CD14-positive monocyte (primary cell): ENCODE data around the gene NAT9. TPM values are rescaled to one million over a fixed set of nuclear protein-coding genes. Genes with fewer than 3 reads are reported as not detected.

Source experiments
- DNase-seq, 3 donors: peaks; one replicate each; pipeline ENCODE4 v3.0.0-alpha.2; 2011 to 2022
- H2AFZ ChIP-seq: 2 replicates; pipeline ENCODE4 v1.6.0; 2012; ENCODE audit warnings: mild to moderate bottlenecking, low read depth, low read length, inconsistent platforms; ENCODE audit not compliant: insufficient read depth, poor library complexity, severe bottlenecking
- H3K27ac ChIP-seq, 2 donors: 1 replicate in 1 of 2; 2 replicates in 1 of 2; pipeline ENCODE4 v1.5.1; 2012 to 2013; ENCODE audit warnings: low read length in 2 of 2, control low read depth in 1 of 2, inconsistent platforms in 1 of 2, low read depth in 1 of 2, mild to moderate bottlenecking in 1 of 2
- H3K27me3 ChIP-seq, 2 donors: one replicate each; pipeline versions ENCODE4 v1.6.0 to v1.6.1; 2011 to 2013; ENCODE audit warnings: low read length in 2 of 2; ENCODE audit not compliant: control insufficient read depth in 2 of 2, insufficient read depth in 2 of 2
- H3K36me3 ChIP-seq, 2 donors: replicated peaks in 1 of 2; 1 replicate in 1 of 2; 2 replicates in 1 of 2; pipeline versions ENCODE4 v1.5.1 to v1.6.1; 2012 to 2013; ENCODE audit warnings: low read length in 2 of 2, control low read depth in 1 of 2, inconsistent platforms in 1 of 2, mild to moderate bottlenecking in 1 of 2; ENCODE audit not compliant: insufficient read depth in 2 of 2, control insufficient read depth in 1 of 2
- H3K4me1 ChIP-seq, 2 donors: 1 replicate in 1 of 2; 2 replicates in 1 of 2; pipeline versions ENCODE4 v1.5.1 to v1.6.1; 2012 to 2013; ENCODE audit warnings: low read length in 2 of 2, control low read depth in 1 of 2, inconsistent platforms in 1 of 2, mild to moderate bottlenecking in 1 of 2, moderate library complexity in 1 of 2; ENCODE audit not compliant: insufficient read depth in 2 of 2, control insufficient read depth in 1 of 2
- H3K4me2 ChIP-seq: replicated peaks from 2 replicates; pipeline ENCODE3; 2012; ENCODE audit warnings: low read length, moderate library complexity, mild to moderate bottlenecking; ENCODE audit not compliant: poor library complexity, severe bottlenecking; ENCODE audit errors: extremely low read depth
- H3K4me3 ChIP-seq, 3 experiments: fragments of 200-600 bp in 1 of 3; sonication (generic) in 1 of 3; replicated peaks in 1 of 3; 1 replicate in 2 of 3; 2 replicates in 1 of 3; pipeline ENCODE4 v1.5.1; 2011 to 2013; ENCODE audit warnings: low read length in 3 of 3, mild to moderate bottlenecking in 3 of 3, control low read depth in 2 of 3, low read depth in 2 of 3, inconsistent platforms in 1 of 3, moderate library complexity in 1 of 3
- H3K79me2 ChIP-seq: 2 replicates; pipeline ENCODE4 v1.6.0; 2012; ENCODE audit warnings: mild to moderate bottlenecking, control low read depth, inconsistent platforms, low read length, moderate library complexity; ENCODE audit not compliant: insufficient read depth
- H3K9ac ChIP-seq: 2 replicates; pipeline ENCODE4 v1.6.0; 2017; ENCODE audit warnings: low read length, mild to moderate bottlenecking; ENCODE audit not compliant: insufficient read depth, poor library complexity, severe bottlenecking
- H3K9me3 ChIP-seq, 2 donors: replicated peaks in 1 of 2; 1 replicate in 1 of 2; 2 replicates in 1 of 2; pipeline versions ENCODE4 v1.5.1 to v1.6.1; 2012 to 2013; ENCODE audit warnings: low read length in 2 of 2, control low read depth in 1 of 2; ENCODE audit not compliant: control insufficient read depth in 1 of 2, insufficient read depth in 1 of 2
- H4K20me1 ChIP-seq: 2 replicates; pipeline ENCODE4 v1.6.0; 2012; ENCODE audit warnings: mild to moderate bottlenecking, low read length, control low read depth, moderate library complexity; ENCODE audit not compliant: insufficient read depth
- H3K27ac Mint-ChIP-seq, 7 donors: one replicate each; pipeline ENCODE4 v1.8.0; 2020; ENCODE audit warnings: mild to moderate bottlenecking in 7 of 7, mixed read lengths in 7 of 7, moderate library complexity in 6 of 7, inconsistent platforms in 2 of 7
- H3K27me3 Mint-ChIP-seq, 3 donors: one replicate each; pipeline ENCODE4 v1.8.0; 2021 to 2022; ENCODE audit warnings: low read depth in 3 of 3, mild to moderate bottlenecking in 3 of 3, mixed read lengths in 3 of 3, moderate library complexity in 3 of 3, inconsistent platforms in 1 of 3
- H3K36me3 Mint-ChIP-seq, 2 donors: one replicate each; pipeline ENCODE4 v1.8.0; 2020; ENCODE audit warnings: mixed read lengths in 2 of 2, inconsistent platforms in 1 of 2, mild to moderate bottlenecking in 1 of 2
- H3K4me1 Mint-ChIP-seq: one replicate; pipeline ENCODE4 v1.8.0; 2020; ENCODE audit warnings: mild to moderate bottlenecking, mixed read lengths
- H3K4me3 Mint-ChIP-seq, 2 donors: one replicate each; pipeline ENCODE4 v1.8.0; 2020; ENCODE audit warnings: mild to moderate bottlenecking in 2 of 2, mixed read lengths in 2 of 2, moderate library complexity in 1 of 2
- H3K9me3 Mint-ChIP-seq, 7 donors: one replicate each; pipeline ENCODE4 v1.8.0; 2020 to 2022; ENCODE audit warnings: mixed read lengths in 7 of 7, mild to moderate bottlenecking in 6 of 7, moderate library complexity in 6 of 7, inconsistent platforms in 2 of 7
- CTCF ChIP-seq: fragments of 200-600 bp; IDR thresholded peaks from one replicate; pipeline ENCODE4 v1.8.0; 2022; ENCODE audit warnings: antibody characterized with exemption, mild to moderate bottlenecking
- WGBS: methylation state at CpG from one replicate; pipeline ENCODE4 v1.1.5; 2013; ENCODE audit warnings: missing lambda C conversion rate; ENCODE audit not compliant: insufficient coverage; 5-methylcytosine and 5-hydroxymethylcytosine counted together
- intact Hi-C, 2 donors: fragments of 100-400 bp; cut with micrococcal nuclease; formaldehyde crosslinking; loops; one replicate each; pipeline versions ENCODE4 v1.15.0 to v1.15.1; 2023
- polyA plus RNA-seq, 3 donors: library from polyadenylated mRNA; depleted of rRNA in 1 of 3; unstranded in 2 of 3; stranded (reverse) in 1 of 3; fragments of 300-500 nt in 2 of 3; fragments of >200 nt in 1 of 3; fragmentation: Illumina TruSeq in 2 of 3; gene quantifications; 1 replicate in 2 of 3; 2 replicates in 1 of 3; pipeline ENCODE4 v1.2.3, GENCODE V29; 2012 to 2021

NAT9 gene
- polyA plus RNA-seq, 3 donors, result 7.1 to 95.6 (median 7.8) TPM

DNA sequence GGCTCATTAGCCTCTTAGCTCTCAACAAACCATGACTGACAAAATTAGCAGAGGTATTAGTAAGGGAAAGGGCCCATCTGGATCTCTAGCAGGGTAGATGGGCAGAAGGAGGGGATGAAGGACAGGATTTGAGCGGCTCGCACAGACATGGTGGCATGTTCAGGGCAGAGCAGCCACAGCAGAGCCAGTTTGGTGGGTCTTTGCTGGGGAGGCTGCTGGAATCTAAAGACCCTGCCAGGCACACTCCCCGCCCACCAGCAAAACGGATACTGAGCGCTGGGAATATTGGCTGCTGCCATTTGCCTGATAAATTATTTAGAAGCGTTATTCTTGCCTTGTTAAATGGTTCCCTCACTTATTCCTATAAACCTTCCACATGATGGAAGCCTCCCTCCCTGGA is 20.7 kb upstream of the NAT9 start:
- peaks cover 0 to 2% (median 0%) of the 10 kb centered on the region in 3 donors for H3K27me3 Mint-ChIP-seq
- no peaks in the 10 kb centered on the region for H3K9me3 ChIP-seq
- peaks cover 95 to 98% of the 10 kb centered on the region in 2 donors for H3K36me3 ChIP-seq
- H3K4me3 Mint-ChIP-seq, result no peak overlapping the region
- H3K4me1 ChIP-seq, result no peaks in the 10 kb centered on the region
- no peak overlapping the region for H3K4me2 ChIP-seq
- H3K4me1 Mint-ChIP-seq, result no peaks in the 10 kb centered on the region
- peaks cover 93 to 100% of the 10 kb centered on the region in 2 donors for H3K36me3 Mint-ChIP-seq
- no peak overlapping the region for H3K4me3 ChIP-seq
- H3K27me3 ChIP-seq, result no peaks in the 10 kb centered on the region
- intact Hi-C loops, result no loop called here
- TF ChIP-seq CTCF, result no peak
- peaks cover 34% of the 10 kb centered on the region for H4K20me1 ChIP-seq
- H3K27ac Mint-ChIP-seq, result no peak overlapping the region
- H3K79me2 ChIP-seq, result no peaks in the 10 kb centered on the region
- H3K9me3 Mint-ChIP-seq, result peaks cover 0 to 2% (median 0%) of the 10 kb centered on the region in 7 donors
- no peak overlapping the region for H3K27ac ChIP-seq
- H2AFZ ChIP-seq, result no peak overlapping the region
- 97% methylated on average over 5 of the region's 6 CpGs for WGBS
- no peak for DNase-seq
- H3K9ac ChIP-seq, result no peak overlapping the region

GRCh38 chr17:74796211-74796610 is 20.1 kb upstream of the NAT9 start:
- Mint-ChIP-seq H3K36me3 (peaks cover 90 to 97% of the 10 kb centered on the region in 2 donors), H3K27me3 (peaks cover 0 to 2% (median 0%) of the 10 kb centered on the region in 3 donors), H3K4me1 (peaks cover 5% of the 10 kb centered on the region), H3K27ac (no peak overlapping the region), H3K9me3 (peaks cover 0 to 2% (median 0%) of the 10 kb centered on the region in 7 donors), H3K4me3 (no peak overlapping the region)
- no peak for TF ChIP-seq CTCF
- Histone ChIP-seq H3K27ac (no peak overlapping the region), H3K4me1 (peaks cover 4 to 6% of the 10 kb centered on the region in 2 donors), H2AFZ (no peak overlapping the region), H3K4me2 (no peak overlapping the region), H4K20me1 (peaks cover 28% of the 10 kb centered on the region), H3K9me3 (no peaks in the 10 kb centered on the region), H3K9ac (no peak overlapping the region), H3K79me2 (no peaks in the 10 kb centered on the region), H3K27me3 (no peaks in the 10 kb centered on the region), H3K36me3 (peaks cover 89 to 91% of the 10 kb centered on the region in 2 donors), H3K4me3 (no peak overlapping the region)
- WGBS, result 95% methylated on average over 3 of the region's 4 CpGs
- intact Hi-C loops, result no loop called here
- DNase-seq, result no peak
